Keratinocyte (primary cell): ENCODE measurements around the gene SULT1B1.

Experiments used
- CTCF ChIP-seq, 3 experiments: IDR thresholded peaks in 1 of 3; conservative IDR thresholded peaks in 1 of 3; optimal IDR thresholded peaks in 1 of 3; 2 replicates in 2 of 3; 3 replicates in 1 of 3; pipeline versions ENCODE3 to v1.5.1; 2011; ENCODE audit warnings: low read length in 3 of 3, mild to moderate bottlenecking in 3 of 3, moderate library complexity in 2 of 3, control low read depth in 1 of 3, inconsistent platforms in 1 of 3; ENCODE audit not compliant: insufficient read depth in 2 of 3; ENCODE audit errors: extremely low read depth in 1 of 3
- EZH2 ChIP-seq: IDR thresholded peaks from one replicate; pipeline ENCODE4 v1.6.1; 2012; ENCODE audit warnings: inconsistent platforms, mild to moderate bottlenecking, low read length, moderate library complexity

- no peak for TF ChIP-seq EZH2
- no peak for TF ChIP-seq CTCF (optimal IDR thresholded peaks at IDR 0.05 in 1 of 3, IDR thresholded peaks at IDR 0.05 in 1 of 3, conservative IDR thresholded peaks at IDR 0.05 in 1 of 3; ENCODE audit: extremely low read depth in 1 of 3, insufficient read depth in 2 of 3, low read length in 3 of 3)
Observed at GRCh38 chr4:69780141-69780540, 19.7 kb upstream of the SULT1B1 start.
